Activated naive CD8-positive, alpha-beta T cell treated with anti-CD3 and anti-CD28 coated beads, Interleukin-2, amount 50 U/mL, for 16 hours (primary cell): ENCODE results near the gene SUPT20HL1.

Experiments used
- DNase-seq: peaks from one replicate; pipeline ENCODE4 v3.0.0-alpha.2; 2020; ENCODE audit warnings: low read depth, low spot score

The SUPT20HL1 gene

GRCh38 chrX:24396236-24396930 lies 35.9 kb downstream of the SUPT20HL1 start:
- no peak for DNase-seq

GRCh38 chrX:24396931-24397279 lies 36.5 kb downstream of the SUPT20HL1 start:
- no peak for DNase-seq

GRCh38 chrX:24398766-24399165 lies 38.3 kb downstream of the SUPT20HL1 start:
- DNase-seq, result no peak

- no peak for DNase-seq
Observed at GRCh38 chrX:24399550-24399949, 39.1 kb downstream of the SUPT20HL1 start.

- DNase-seq, result no peak
Observed at GRCh38 chrX:24405959-24406358, 45.5 kb downstream of the SUPT20HL1 start.
